ENCODE results near the gene EMC10. TPM values are rescaled to one million over a fixed set of nuclear protein-coding genes. Genes with fewer than 3 reads are reported as not detected.

Gene EMC10
- total RNA-seq, 2 experiments from 2014 or later = 49.7 to 50.1 TPM

DNA sequence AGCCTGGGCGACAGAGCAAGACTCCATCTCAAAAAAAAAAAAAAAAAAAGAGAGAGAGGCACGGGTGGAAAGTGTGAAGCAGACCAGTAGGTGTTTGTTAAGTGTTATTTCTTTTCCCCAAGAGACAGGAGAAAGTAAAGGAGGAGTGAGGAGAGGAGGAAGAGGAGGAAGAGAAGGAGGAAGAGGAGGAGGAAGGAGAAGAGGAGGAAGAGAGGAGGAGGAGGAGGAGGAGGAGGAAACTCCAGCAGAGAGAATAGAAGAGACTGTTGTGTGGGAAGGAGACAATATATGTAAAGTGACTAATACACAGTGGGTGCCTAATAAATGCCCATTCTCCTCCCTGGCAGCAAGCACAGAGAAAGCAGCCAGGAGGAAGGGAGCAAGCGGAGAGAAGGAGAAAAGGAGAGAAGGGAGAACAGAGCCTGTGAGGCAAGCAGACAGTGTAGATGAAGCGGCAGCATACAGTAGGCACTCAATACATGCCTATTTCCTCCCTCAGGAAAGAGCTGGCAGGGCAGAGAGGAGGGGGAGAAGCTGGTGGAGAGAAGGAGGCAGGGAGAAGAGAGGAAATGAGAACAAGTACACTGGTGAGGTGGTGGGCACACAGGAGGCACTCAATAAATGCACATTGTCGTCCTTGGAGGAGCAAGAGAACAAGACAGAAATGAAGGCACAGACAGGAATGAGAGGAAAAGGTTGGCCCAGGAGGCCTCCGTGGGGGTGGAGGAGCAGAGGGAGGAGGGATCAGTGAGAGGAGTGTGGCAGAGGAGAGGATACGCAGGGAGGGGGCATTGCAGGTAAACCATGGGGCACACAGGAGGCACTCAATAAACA lies 18.1 kb downstream of the EMC10 start:
- no peak for DNase-seq
- Mint-ChIP-seq H3K27ac (no peak overlapping the region), H3K27me3 (no peaks in the 10 kb centered on the region), H3K4me3 (no peak overlapping the region), H3K9me3 (no peaks in the 10 kb centered on the region), H3K36me3 (peaks cover 2% of the 10 kb centered on the region), H3K4me1 (peaks cover 17% of the 10 kb centered on the region)

DNA sequence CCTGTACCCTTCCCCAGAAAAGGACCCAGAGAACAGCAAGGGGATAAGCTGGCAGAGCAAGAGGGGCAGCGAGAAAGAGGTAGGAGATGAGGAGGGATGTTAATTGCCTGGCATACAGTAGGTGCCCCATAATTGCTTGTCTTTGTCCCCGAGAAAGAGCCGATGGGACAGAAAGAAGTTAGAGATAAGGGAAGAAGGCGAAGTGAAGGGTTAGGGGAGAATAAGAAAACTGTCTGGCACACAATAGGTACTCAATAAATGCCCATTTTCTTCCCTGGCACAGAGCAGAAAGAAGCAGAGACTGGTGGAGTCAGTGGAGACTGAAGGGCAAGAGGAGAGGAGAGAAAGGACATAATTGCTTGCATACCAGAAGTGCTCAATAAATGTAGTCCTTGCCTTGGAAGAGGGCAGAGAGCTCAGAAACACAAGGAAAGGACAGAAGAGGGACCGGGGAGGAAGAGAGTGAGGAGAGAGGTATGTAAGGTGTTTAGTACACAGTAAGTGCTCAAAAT lies 18.8 kb downstream of the EMC10 start:
- no peaks in the 10 kb centered on the region for H3K27me3 Mint-ChIP-seq
- H3K4me1 Mint-ChIP-seq = peaks cover 17% of the 10 kb centered on the region
- no peak for DNase-seq
- H3K27ac Mint-ChIP-seq = no peak overlapping the region
- peaks cover 2% of the 10 kb centered on the region for H3K36me3 Mint-ChIP-seq
- no peak overlapping the region for H3K4me3 Mint-ChIP-seq
- no peaks in the 10 kb centered on the region for H3K9me3 Mint-ChIP-seq

DNA sequence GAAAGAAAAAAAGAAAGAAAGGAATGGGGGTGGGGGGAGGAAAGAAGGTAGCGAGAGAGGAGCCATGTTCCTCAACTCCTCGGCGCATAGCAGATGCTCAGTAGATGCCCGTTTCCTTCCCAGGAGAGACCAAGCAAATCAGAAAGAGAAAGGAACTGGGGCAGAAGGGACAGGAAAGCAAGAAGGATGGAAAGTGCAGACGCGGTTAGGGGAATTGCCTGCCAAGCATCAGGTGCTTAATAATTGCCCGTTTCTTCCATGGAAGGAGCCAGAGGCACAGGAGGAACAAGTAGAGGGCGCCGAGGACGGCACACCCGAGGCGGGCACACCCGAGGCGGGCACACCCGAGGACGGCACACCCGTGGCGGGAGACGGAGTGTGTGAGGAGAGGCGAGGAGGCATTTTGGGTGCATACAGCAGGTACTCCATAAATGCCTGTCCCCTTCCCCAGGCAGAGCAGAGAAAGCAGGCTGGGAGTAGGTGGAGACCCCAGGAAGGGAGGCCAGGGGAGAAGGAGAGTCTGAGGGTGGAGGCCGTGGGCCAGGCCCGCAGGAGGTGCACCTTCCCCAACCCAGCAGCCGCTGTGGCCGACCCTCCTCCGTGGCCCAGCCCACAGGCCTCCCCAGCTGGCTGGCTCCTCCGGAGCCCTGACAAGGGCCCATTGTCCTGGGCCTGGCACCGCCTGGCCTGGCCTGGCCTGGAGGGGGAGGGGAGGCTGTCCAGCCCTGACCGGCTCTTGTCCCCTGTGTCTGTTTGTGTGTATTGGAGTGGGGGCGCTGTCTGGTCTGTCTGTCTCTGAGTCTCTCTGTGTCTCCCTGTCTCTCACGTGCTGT lies 20.1 kb downstream of the EMC10 start:
- H3K9me3 Mint-ChIP-seq = no peaks in the 10 kb centered on the region
- H3K36me3 Mint-ChIP-seq = peaks cover 2% of the 10 kb centered on the region
- H3K4me1 Mint-ChIP-seq = peaks cover 11% of the 10 kb centered on the region
- H3K27me3 Mint-ChIP-seq = no peaks in the 10 kb centered on the region
- no peak overlapping the region for H3K27ac Mint-ChIP-seq
- no peak for DNase-seq
- no peak overlapping the region for H3K4me3 Mint-ChIP-seq

DNA sequence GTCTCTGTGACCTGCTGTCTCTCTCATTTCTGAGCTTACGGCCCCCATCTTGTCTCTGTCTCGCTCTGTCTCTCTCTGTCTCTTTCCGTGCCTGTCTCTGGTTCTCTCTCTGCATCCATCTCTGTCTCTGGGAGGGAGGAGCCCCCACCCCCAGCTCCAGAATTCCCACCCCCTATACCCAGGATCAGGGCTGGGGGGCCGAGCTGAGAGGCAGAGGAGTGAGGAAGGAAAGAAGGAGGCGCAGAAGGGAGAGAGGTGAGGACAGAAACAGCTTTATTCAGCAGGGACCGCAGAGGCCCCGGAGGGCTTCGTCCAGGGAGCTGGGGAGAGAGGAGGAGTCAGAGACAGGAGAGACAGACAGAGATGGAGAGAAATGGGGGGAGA lies 20.7 kb downstream of the EMC10 start:
- H3K36me3 Mint-ChIP-seq = no peaks in the 10 kb centered on the region
- DNase-seq = no peak
- H3K9me3 Mint-ChIP-seq = no peaks in the 10 kb centered on the region
- no peak overlapping the region for H3K27ac Mint-ChIP-seq
- no peaks in the 10 kb centered on the region for H3K27me3 Mint-ChIP-seq
- peaks cover 5% of the 10 kb centered on the region for H3K4me1 Mint-ChIP-seq
- H3K4me3 Mint-ChIP-seq = no peak overlapping the region

DNA sequence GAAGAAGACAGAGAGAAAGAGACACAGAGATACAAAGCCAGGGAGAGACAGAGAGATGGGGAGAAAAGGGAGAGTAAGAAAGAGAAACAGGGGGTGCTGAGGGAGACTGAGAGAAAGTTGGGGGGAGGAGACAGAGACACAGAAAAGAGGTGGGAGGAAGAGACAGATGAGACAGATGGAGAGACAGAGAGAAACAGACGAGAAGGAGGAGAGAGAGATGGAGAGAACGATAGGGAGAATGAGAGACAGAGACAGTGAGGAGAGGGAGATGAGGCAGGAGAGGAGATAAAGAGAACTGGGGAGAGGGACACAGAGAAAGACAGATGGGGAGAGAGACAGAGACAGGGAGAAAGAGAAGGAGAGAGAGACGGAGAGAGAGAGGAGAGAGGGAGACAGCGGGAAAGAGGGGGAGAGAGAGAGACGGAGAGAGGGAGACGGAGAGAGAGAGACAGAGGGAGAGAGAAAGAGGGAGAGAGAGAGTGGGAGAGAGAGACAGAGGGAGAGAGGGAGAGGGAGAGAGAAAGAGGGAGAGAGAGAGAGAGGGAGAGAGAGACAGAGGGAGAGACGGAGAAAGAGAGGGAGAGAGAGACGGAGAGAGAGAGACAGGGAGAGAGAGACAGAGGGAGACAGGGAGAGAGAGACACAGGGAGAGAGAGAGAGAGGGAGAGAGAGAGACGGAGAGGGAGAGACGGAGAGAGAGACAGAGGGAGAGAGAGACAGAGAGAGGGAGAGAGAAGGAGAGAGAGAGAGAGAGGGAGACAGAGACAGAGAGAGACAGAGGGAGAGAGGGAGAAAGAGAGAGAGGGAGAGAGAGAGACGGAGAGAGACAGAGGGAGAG lies 22.1 kb downstream of the EMC10 start:
- H3K27ac Mint-ChIP-seq = no peak overlapping the region
- H3K4me1 Mint-ChIP-seq = no peaks in the 10 kb centered on the region
- H3K36me3 Mint-ChIP-seq = no peaks in the 10 kb centered on the region
- H3K9me3 Mint-ChIP-seq = no peaks in the 10 kb centered on the region
- H3K27me3 Mint-ChIP-seq = no peaks in the 10 kb centered on the region
- DNase-seq = no peak
- H3K4me3 Mint-ChIP-seq = no peak overlapping the region

DNA sequence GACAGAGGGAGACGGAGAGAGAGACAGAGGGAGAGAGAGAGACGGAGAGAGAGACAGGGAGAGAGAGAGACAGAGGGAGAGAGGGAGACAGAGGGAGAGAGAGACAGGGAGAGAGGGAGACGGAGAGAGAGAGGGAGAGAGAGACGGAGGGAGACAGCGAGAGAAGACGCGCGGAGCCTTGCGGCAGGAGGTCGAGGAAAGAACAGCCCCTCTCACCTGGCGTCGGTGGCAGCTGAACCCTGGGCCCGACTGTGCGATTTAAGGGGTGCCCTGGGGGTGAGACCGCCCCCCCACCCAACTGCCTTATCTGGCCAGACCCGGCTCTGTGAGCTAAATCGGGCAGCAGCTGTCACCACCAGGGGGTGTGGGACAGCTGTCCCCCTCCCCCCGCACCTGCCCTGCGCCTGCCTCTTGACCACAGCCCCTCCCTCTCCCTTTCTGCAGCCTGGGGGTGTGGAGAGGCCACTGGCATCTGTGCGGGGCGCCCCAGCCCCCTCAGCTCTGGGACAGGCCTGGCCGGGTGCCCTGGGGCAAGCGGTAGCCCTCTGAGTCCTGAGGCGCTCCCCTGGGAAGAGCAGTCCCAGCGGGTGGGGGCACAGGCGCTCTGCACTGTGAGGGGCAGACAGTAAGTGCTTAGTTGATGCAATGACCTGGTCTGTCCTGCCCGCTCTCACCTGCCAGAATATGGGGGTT lies 23.9 kb downstream of the EMC10 start:
- Mint-ChIP-seq H3K4me1 (no peaks in the 10 kb centered on the region), H3K4me3 (no peak overlapping the region), H3K9me3 (no peaks in the 10 kb centered on the region), H3K27me3 (no peaks in the 10 kb centered on the region), H3K36me3 (no peaks in the 10 kb centered on the region), H3K27ac (no peak overlapping the region)
- DNase-seq = no peak

DNA sequence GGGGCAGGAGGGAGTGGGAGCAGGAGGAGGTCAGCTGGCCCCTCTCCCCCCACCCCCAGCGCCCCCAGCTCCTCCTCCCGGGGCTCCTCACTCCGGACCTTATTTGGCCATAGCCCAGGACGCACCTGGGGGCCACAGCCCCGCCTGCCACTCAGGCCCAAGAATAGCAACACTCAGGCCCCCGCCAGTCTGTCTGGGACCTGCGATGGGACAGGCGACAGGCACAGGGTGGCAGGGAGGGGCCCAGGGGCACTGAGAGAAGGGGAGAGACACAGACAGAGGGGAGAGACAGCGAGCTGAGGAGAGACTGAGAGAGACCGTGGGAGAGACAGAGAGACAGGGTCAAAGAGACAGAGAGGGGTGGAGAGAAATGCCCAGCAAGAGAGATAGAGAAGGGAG lies 24.4 kb downstream of the EMC10 start:
- H3K36me3 Mint-ChIP-seq = no peaks in the 10 kb centered on the region
- no peaks in the 10 kb centered on the region for H3K27me3 Mint-ChIP-seq
- no peak overlapping the region for H3K4me3 Mint-ChIP-seq
- no peak overlapping the region for H3K27ac Mint-ChIP-seq
- H3K9me3 Mint-ChIP-seq = no peaks in the 10 kb centered on the region
- no peak for DNase-seq
- H3K4me1 Mint-ChIP-seq = no peaks in the 10 kb centered on the region

DNA sequence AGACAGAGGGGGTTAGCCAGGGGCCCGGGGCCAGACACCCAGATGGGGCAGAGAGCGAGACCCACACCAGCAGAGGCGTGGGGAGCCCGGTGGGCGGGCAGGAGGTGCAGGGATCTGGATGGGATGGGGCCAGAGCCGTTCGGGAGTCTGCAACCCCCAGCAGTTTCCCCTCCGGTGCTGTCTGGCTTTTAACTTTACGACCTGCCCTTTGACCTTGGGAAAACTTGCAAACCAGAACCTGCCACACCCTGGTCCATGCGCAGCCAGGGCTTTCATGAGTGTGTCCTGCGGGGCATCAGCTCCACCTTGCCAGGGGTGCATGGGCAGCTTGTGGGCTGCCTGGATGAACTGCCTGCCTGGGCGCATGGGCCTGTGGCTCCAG lies 24.9 kb downstream of the EMC10 start:
- no peak for DNase-seq
- H3K4me3 Mint-ChIP-seq = no peak overlapping the region
- H3K36me3 Mint-ChIP-seq = no peaks in the 10 kb centered on the region
- no peaks in the 10 kb centered on the region for H3K4me1 Mint-ChIP-seq
- H3K27ac Mint-ChIP-seq = no peak overlapping the region
- no peaks in the 10 kb centered on the region for H3K27me3 Mint-ChIP-seq
- no peaks in the 10 kb centered on the region for H3K9me3 Mint-ChIP-seq

DNA sequence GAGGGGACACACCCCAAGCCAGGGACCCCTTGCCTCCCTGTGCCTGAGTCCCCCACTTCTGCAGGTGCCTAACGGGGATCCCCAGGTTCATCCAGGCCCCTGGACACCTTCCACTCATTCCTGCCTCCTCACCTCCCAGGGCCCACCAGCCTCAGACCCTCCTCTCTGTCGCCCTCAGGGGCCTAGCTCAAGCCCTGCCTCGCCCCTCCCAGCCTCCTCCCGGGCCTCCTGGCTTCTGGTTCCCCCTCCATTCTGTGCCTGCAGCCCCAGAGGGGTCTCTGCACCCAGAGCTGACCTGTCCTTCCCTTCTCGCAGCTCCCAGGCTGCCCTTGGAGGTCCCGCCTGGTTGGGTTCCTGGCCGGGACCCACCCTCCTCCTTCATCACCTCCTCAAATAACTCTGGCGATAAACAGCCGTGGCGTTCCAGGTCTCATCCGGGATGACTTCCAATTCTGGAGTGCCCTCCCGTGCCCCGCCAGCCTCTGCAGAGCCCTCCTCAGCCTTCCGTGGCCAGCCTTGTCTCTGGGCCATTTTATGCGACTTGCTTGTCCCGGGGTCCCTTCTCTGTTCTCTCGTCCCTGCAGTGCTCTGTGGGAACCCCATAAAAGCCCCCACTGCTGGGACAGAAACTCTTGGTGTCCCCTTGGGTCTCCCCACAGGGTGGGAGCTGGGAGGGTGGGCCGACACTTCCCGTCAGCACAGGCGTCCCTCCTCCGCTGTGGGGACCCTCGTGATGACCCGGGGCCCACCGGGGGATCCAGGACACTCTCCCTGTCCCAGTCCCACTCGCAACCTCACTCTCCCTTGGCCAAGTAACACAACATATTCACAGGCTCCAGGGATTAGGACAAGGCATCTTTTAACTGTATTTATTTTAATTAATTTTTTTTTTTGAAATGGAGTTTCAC lies 25.5 kb downstream of the EMC10 start:
- no peaks in the 10 kb centered on the region for H3K27me3 Mint-ChIP-seq
- no peak overlapping the region for H3K4me3 Mint-ChIP-seq
- H3K9me3 Mint-ChIP-seq = no peaks in the 10 kb centered on the region
- no peaks in the 10 kb centered on the region for H3K36me3 Mint-ChIP-seq
- no peak overlapping the region for H3K27ac Mint-ChIP-seq
- H3K4me1 Mint-ChIP-seq = no peaks in the 10 kb centered on the region
- DNase-seq = no peak

DNA sequence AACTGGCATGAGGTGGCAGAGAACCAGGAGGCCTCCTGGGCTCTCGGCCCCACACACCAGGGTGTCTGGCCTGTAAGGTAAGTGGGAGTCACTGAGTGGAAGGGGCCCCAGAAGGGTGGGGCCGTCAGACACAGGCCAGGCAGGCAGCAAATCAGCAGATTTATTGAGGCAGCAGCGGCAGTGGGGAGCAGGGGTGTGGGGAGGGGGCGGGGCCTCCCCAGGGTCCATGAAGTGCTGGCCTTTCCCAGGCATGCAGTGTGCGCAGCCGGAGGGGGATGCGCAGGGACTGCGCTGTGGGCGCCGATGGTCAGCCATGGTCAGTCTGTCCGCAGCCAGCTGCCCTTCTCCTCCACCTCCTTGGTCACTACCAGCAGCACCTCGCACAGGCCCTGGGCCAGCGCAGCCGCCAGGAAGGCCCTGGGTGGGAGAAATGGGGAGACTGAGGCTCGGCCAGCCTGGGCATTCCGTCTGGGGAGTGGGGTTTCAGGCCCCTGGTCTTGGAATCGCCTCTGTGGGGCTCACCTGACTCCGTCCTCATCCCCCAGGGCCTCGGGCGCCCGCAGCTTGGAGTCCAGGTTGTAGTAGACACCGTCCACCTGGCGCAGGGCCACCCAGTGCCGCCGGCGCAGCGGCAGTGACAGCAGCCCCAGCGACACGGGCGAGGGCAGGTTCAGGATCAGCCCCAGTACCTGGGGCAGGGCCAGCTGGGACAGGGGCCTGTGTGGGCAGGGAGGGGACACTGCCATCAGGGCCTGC lies 29.7 kb downstream of the EMC10 start:
- Mint-ChIP-seq H3K27me3 (no peaks in the 10 kb centered on the region), H3K9me3 (no peaks in the 10 kb centered on the region), H3K4me1 (no peaks in the 10 kb centered on the region), H3K36me3 (peaks cover 2% of the 10 kb centered on the region), H3K4me3 (no peak overlapping the region), H3K27ac (no peak overlapping the region)
- DNase-seq = no peak

DNA sequence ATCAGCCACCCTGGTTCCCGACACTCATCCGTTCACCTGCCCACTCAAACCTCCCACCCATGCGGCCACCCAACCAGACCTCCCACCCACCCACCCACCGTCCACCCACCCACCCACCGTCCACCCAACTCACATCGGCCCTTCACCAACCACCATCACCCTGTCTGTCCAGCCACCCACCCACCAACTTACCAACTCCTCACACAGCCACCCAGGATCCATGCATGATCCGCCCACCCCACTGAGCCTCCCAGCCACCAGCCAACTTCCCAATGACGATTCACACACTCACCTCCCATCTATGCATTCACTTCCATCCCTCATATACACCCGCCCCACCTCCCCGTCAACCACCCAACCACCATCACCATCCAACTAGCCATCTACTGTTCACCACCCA lies 30.4 kb downstream of the EMC10 start:
- no peak overlapping the region for H3K27ac Mint-ChIP-seq
- H3K4me1 Mint-ChIP-seq = peaks cover 2% of the 10 kb centered on the region
- DNase-seq = no peak
- no peak overlapping the region for H3K4me3 Mint-ChIP-seq
- H3K36me3 Mint-ChIP-seq = peaks cover 4% of the 10 kb centered on the region
- no peaks in the 10 kb centered on the region for H3K9me3 Mint-ChIP-seq
- H3K27me3 Mint-ChIP-seq = peaks cover 5% of the 10 kb centered on the region

DNA sequence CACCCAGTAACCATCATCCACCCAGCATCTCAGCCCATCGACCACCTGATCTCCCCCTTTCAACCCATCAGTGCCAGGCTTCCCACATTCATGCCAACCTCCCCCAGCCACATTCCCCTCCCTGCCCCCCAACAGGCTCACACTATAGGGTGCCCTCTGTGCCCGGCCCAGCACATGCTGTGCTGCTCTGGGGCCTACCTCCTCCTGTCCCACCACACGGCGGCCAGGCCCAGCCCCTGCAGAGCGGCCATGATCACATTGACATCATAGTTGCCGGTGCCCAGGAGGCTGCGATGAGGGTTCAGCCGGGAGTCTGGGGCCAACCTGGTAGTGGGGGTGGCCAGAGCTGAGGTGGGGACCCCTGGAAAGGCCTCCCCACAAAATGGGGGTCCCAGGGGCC lies 31.1 kb downstream of the EMC10 start:
- no peaks in the 10 kb centered on the region for H3K9me3 Mint-ChIP-seq
- H3K27me3 Mint-ChIP-seq = peaks cover 6% of the 10 kb centered on the region
- DNase-seq = no peak
- peaks cover 4% of the 10 kb centered on the region for H3K36me3 Mint-ChIP-seq
- H3K4me1 Mint-ChIP-seq = peaks cover 2% of the 10 kb centered on the region
- no peak overlapping the region for H3K4me3 Mint-ChIP-seq
- H3K27ac Mint-ChIP-seq = peak overlapping the region; percentile 3

DNA sequence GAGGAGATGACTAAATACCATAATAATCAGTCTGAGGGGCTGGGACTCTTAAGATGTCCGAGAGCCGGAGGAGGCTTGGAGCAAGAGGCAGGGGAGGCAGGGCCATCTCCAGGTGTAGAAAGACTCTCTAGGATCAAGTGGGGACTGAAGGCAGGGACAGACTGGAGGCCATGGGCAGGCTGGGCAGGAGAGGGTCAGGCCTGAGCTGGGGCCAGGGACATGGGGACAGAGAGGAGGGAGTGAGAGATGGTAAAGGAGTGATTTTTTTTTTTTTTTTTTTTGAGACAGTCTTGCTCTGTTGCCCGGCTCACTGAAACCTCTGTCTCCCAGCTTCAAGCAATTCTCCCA lies 32.5 kb downstream of the EMC10 start:
- Mint-ChIP-seq H3K9me3 (no peaks in the 10 kb centered on the region), H3K4me3 (no peak overlapping the region), H3K27ac (peak overlapping the region; percentile 47), H3K27me3 (peaks cover 12% of the 10 kb centered on the region), H3K4me1 (peaks cover 2% of the 10 kb centered on the region), H3K36me3 (peaks cover 4% of the 10 kb centered on the region)
- DNase-seq = no peak

Measured in activated naive CD8-positive, alpha-beta T cell treated with anti-CD3 and anti-CD28 coated beads for 36 hours (primary cell).